ENCODE measurements around the gene CCDC82. TPM values are rescaled to one million over a fixed set of nuclear protein-coding genes. Genes with fewer than 3 reads are reported as not detected.

Gene CCDC82
- total and polyA plus RNA-seq, 7 donors = 9.5 to 39.2 (median 24.4) TPM

GRCh38 chr11:96314326-96315020, 75.2 kb downstream of the CCDC82 start:
- no peaks in the 10 kb centered on the region for H3K9me3 ChIP-seq
- H3K36me3 ChIP-seq = no peaks in the 10 kb centered on the region
- peak overlapping the region; percentile 14 to 56 (median 24) for H3K27ac ChIP-seq
- no peak overlapping the region for H3K4me3 ChIP-seq
- DNase-seq = no peak
- H3K4me1 ChIP-seq = peaks cover 0 to 69% (median 45%) of the 10 kb centered on the region in 4 donors
- no peak for TF ChIP-seq CTCF (IDR thresholded peaks at IDR 0.05)
- TF ChIP-seq POLR2AphosphoS5 (IDR thresholded peaks at IDR 0.05) = no peak
- TF ChIP-seq EP300 (IDR thresholded peaks at IDR 0.05) = no peak
- TF ChIP-seq POLR2A (IDR thresholded peaks at IDR 0.05) = no peak
- intact Hi-C loops (cut with DNase I) = no loop called here
- WGBS, 2 donors = 9 to 29% methylated on average over 4 of the region's 4 CpGs
- no peaks in the 10 kb centered on the region for H3K27me3 ChIP-seq

- WGBS, 2 donors = 87 to 88% methylated on average over 6 of the region's 6 CpGs
- no peaks in the 10 kb centered on the region for H3K36me3 ChIP-seq
- H3K27me3 ChIP-seq = no peaks in the 10 kb centered on the region
- peaks cover 0 to 72% (median 47%) of the 10 kb centered on the region in 4 donors for H3K4me1 ChIP-seq
- no peaks in the 10 kb centered on the region for H3K9me3 ChIP-seq
- H3K4me3 ChIP-seq = no peak overlapping the region
- intact Hi-C loops (cut with DNase I) = no loop called here
- DNase-seq = no peak
- no peak for TF ChIP-seq POLR2AphosphoS5 (IDR thresholded peaks at IDR 0.05)
- TF ChIP-seq EP300 (IDR thresholded peaks at IDR 0.05) = no peak
- no peak for TF ChIP-seq POLR2A (IDR thresholded peaks at IDR 0.05)
- no peak for TF ChIP-seq CTCF (IDR thresholded peaks at IDR 0.05)
- peak overlapping the region in 1 of 4 donors; percentile 56 for H3K27ac ChIP-seq
These were observed 76.5 kb downstream of the CCDC82 start for GRCh38 chr11:96313163-96313562.

GRCh38 chr11:96311120-96311568, 78.6 kb downstream of the CCDC82 start:
- DNase-seq = no peak
- TF ChIP-seq CTCF (IDR thresholded peaks at IDR 0.05) = no peak
- TF ChIP-seq POLR2AphosphoS5 (IDR thresholded peaks at IDR 0.05) = peak in 1 of 4 donors; percentile 43
- H3K27ac ChIP-seq = peak overlapping the region in 3 of 4 donors; percentile 15 to 63 (median 31)
- H3K9me3 ChIP-seq = no peaks in the 10 kb centered on the region
- no peaks in the 10 kb centered on the region for H3K27me3 ChIP-seq
- H3K4me3 ChIP-seq = no peak overlapping the region
- peaks cover 0 to 74% (median 53%) of the 10 kb centered on the region in 4 donors for H3K4me1 ChIP-seq
- intact Hi-C loops (cut with DNase I) = no loop called here
- no peaks in the 10 kb centered on the region for H3K36me3 ChIP-seq
- 16 to 61% methylated on average over 2 of the region's 2 CpGs for WGBS, 2 donors

- no peaks in the 10 kb centered on the region for H3K27me3 ChIP-seq
- H3K36me3 ChIP-seq = no peaks in the 10 kb centered on the region
- peaks cover 0 to 69% (median 57%) of the 10 kb centered on the region in 4 donors for H3K4me1 ChIP-seq
- H3K9me3 ChIP-seq = no peaks in the 10 kb centered on the region
- no peak for DNase-seq
- H3K27ac ChIP-seq = peak overlapping the region in 2 of 4 donors; percentile 15 to 31
- 36 to 77% methylated on average over 1 of the region's 1 CpG for WGBS, 2 donors
- intact Hi-C loops (cut with DNase I) = no loop called here
- no peak for TF ChIP-seq EP300 (IDR thresholded peaks at IDR 0.05)
- no peak for TF ChIP-seq POLR2A (IDR thresholded peaks at IDR 0.05)
- no peak for TF ChIP-seq POLR2AphosphoS5 (IDR thresholded peaks at IDR 0.05)
- no peak for TF ChIP-seq CTCF (IDR thresholded peaks at IDR 0.05)
- no peak overlapping the region for H3K4me3 ChIP-seq
These were observed 79.5 kb downstream of the CCDC82 start for GRCh38 chr11:96310236-96310635.
